HS-27A (cell line): ENCODE results near the gene CDC123.
"Not testable (repeated sequence)": the region's sequence is repeated elsewhere in the genome, so short reads cannot be mapped to it uniquely, and the experiment has no call there.

Experiments
- DNase-seq: peaks from one replicate; pipeline ENCODE4 v3.0.0-alpha.2; 2012; ENCODE audit warnings: low read depth, missing footprints

The CDC123 gene

DNA sequence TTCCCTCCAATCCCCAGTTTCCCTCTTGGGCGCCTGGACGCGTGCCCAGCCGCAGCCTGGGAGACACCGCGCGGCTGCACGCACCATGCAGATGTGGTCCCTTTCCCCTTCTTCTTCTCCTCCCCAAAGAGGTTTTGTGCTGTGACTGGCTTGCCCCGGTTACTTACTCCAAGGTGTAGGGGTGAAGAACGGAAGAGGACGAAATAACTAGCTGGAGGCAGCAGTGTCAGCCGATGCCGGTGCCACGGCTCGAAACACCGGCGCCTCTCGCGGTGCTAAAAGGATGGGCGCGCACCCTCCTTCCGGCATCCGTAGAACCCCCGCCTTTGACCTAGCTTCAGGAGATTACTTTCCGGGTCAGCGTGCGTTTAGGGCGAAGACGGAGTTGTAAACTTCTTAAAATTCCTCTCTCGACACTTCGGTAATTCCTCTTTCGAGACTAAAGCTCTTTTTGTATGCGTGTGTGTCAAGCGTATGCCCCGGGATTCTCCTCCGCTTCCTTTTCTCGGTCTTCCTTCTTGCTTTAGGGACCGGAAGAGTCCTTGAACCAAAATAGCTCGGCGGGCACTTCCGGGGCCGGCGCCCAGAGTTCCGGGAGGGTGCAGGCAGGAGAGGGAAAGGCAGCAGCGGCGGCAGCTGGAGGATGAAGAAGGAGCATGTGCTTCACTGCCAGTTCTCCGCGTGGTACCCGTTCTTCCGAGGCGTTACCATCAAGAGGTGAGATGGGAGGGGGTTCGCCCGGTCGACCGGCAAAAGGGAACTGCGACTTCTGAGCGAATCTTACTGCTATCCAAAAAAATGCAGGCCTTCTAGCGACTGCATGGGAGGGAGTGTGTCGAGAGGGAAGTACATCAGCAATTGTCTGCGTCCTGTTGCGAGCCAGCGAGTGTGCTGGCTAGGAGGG, at the start of gene CDC123, which contains the start of gene NUDT5:
Gene CDC123, plus strand, starts transcription at position 586 of the 904 bp plus-strand sequence. Its CDS starts 58 bp downstream, at position 644.
Gene NUDT5, minus strand, starts transcription at position 289 of the 904 bp plus-strand sequence. CDS start 9,600 bp downstream, outside the sequence.
- peak; percentile 59 for DNase-seq

- no peak for DNase-seq
Measured at GRCh38 chr10:12150163-12150562, 45.8 kb upstream of the CDC123 start.

- no peak for DNase-seq
Measured at GRCh38 chr10:12154516-12154915, 41.5 kb upstream of the CDC123 start.

- DNase-seq: no peak
Measured at GRCh38 chr10:12156367-12157123, 39.4 kb upstream of the CDC123 start.

GRCh38 chr10:12158111-12158510, 37.9 kb upstream of the CDC123 start:
- no peak for DNase-seq

- no peak for DNase-seq
Measured at GRCh38 chr10:12160664-12161063, 35.3 kb upstream of the CDC123 start.

GRCh38 chr10:12162927-12163326, 33.1 kb upstream of the CDC123 start:
- DNase-seq: no peak

GRCh38 chr10:12164085-12164484, 31.9 kb upstream of the CDC123 start:
- DNase-seq: no peak

DNA sequence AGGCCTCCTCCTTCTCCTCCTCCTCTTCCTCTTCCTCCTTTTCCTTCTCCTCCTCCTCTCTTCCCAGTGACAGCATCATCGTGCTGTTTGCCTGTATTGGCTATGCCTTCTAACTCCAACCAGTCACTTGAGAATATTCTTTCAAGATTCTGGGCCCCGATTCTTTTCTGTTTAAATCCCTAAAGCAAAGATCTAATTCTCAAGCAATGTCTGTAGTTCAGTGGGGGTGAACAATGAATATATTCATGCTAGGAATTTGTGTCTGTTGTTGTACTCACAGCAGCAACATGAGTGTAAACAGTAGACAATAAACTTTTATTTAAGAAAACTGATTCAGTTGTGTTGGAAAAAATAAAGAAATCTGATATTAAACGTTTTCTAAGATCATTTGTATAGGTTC, 31.0 kb upstream of the CDC123 start:
- no peak for DNase-seq

- no peak for DNase-seq
Measured at GRCh38 chr10:12165999-12166775, 29.8 kb upstream of the CDC123 start.

DNA sequence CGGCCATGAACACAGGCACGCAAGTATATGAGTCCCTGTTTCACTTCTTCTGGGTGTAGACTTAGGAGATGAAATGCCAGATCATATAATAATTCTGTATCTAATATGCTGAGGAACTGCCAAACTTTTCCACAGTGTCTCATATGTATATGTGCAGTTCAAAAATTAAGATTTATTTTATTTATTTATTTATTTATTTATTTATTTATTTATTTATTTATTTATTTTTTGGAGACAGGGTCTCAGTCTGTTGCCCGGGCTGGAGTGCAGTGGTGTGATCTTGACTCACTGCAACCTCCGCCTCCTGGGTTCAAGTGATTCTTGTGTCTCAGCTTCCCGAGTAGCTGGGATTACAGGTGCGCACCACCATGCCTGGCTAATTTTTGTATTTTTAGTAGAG, 24.5 kb upstream of the CDC123 start:
- DNase-seq: not testable (repeated sequence)

DNA sequence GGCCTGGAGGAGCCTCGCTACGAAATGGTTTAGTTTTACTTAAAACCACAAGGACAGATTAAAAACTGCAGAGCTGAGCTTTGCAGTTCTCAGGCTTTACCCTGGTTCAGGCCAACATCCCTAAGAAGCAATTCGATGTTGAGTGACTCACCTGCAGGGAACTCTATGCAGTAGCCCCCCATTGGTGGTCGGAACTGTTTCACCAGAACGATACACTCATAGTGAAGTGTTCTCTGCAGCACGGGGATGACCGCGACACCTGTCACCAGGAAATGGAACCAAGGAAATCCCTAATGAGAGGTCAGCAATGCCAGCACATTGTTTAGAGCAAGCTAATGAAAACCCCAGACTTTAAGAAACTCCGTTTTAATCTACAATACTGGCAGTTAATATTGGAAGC, 18.3 kb upstream of the CDC123 start:
- no peak for DNase-seq

GRCh38 chr10:12179606-12180170, 16.3 kb upstream of the CDC123 start:
- DNase-seq: no peak

DNA sequence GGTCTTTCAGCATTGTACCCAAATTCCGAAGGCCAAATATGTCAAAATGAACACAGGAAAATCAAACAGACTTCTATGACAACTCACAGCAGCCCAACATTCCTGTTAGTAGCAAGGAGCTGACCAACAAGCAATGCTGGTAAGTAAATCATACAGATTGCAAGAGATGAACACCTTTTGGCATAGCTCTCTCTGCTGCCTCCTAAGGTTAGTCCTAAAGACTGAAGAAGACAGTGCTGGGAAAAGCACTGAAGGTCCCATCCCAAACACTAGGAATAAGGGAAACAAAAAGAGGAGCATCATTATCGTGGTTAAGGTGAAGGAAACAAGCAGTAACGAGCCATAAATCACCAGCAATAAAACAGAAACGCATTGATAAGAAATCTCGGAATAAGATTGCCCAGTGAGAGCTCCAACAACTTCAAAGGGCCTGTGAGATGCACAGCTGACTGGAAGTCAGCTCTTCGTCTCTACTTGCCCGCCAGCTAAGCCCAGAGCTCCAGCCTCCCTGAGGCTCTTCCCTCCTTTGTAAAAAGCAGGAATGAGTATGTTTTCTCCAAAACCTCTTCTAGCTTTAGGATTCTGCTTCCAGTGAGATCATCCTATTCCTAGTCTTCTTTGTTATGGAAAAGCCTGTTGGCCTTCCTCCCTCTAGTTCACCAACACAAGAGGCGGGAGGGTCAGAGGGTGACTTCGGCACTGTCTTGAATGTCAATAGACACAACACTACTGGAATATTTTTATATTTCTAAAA, 15.6 kb upstream of the CDC123 start:
- no peak for DNase-seq

GRCh38 chr10:12181065-12181775, 14.8 kb upstream of the CDC123 start:
- DNase-seq: no peak

- no peak for DNase-seq
Measured at GRCh38 chr10:12184165-12184564, 11.8 kb upstream of the CDC123 start.

DNA sequence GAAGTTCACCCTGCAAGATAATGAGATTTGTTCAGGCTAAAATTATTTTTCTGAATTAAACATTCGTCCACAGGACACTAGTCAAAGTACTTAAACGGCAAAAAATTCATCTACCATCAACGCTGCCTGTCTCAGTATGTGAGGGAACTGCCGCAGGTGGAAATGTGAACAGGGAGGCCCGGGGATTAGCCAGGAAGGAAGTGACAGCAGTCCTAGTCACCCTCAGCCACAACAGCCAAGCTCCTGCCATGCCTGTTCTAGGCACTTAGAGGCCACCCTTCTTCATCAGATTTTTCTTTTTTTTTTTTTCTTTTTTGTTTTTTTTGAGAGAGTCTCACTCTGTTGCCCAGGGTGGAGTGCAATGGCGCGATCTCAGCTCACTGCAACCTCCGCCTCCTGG, 9.7 kb upstream of the CDC123 start:
- DNase-seq: no peak

- no peak for DNase-seq
Measured at GRCh38 chr10:12187321-12187905, 8.6 kb upstream of the CDC123 start.

DNA sequence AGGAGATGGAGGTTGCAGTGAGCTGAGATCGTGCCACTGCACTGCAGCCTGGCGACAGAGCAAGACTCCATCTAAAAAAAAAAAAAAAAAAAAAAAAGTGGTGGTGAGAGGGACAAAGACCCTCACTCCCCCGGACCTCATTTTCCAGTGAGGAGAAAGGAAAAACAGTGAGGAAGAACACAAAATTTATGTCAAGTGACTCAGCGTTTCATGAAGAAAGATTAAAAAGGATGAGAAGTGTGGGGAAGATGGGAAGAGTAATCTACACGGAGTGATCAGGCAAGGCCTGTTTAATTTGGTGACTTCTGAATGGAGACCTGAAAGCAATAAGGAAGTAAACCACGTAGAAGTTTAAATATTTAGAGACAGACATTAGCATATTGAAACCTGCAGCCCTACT, 7.3 kb upstream of the CDC123 start:
- no peak for DNase-seq

GRCh38 chr10:12189426-12189825, 6.6 kb upstream of the CDC123 start:
- DNase-seq: no peak
